ENCODE data around the gene B4GALT2. TPM values are rescaled to one million over a fixed set of nuclear protein-coding genes. Genes with fewer than 3 reads are reported as not detected.

Gene B4GALT2
- total and polyA plus RNA-seq, 9 of the 15 experiments (the other 6 are each of a cell fraction or from before 2014, with no cell fraction given): 1.3 to 86.8 (median 43.8) TPM

DNA sequence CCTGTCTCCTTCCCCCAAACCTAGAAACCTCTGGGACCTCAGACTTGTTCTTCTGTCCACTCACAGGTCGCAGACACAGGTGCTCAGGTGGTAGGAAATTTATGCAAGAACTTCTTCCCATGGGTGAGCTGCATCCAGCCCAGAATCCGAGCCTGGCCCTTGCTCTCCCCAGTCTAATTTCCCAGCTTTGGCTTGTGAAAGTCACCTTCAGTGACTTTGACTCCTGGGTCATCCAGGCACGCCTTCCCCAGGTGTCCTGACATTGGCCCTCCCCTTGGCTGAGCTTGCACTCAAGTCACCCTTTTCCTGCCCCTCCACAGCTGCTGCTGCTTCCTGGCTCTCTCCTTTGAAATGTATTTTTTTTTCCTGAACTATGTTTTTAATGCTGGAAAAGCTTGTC lies 25.6 kb upstream of the B4GALT2 start:
- intact Hi-C loops (cut with micrococcal nuclease) (no loop called here), in situ Hi-C loops (cut with MboI) (no loop called here)
- WGBS (ENCODE audit: insufficient coverage, low coverage, missing lambda C conversion rate): 73% methylated on average over 3 of the region's 3 CpGs
- Histone ChIP-seq H3K4me3 (no peak overlapping the region), H3K27me3 (ENCODE audit: control insufficient read depth in 2 of 2, insufficient read depth in 2 of 2, low read length in 2 of 2) (no peaks in the 10 kb centered on the region), H3K4me2 (ENCODE audit: insufficient read depth, low read length) (no peak overlapping the region), H3K9me3 (replicated peaks; ENCODE audit: control insufficient read depth, insufficient read depth, low read depth, low read length) (no peaks in the 10 kb centered on the region), H3K9me1 (ENCODE audit: control insufficient read depth, insufficient read depth, low read length) (no peaks in the 10 kb centered on the region), H3K79me2 (ENCODE audit: control insufficient read depth, insufficient read depth, low read length) (peaks cover 14% of the 10 kb centered on the region), H4K20me1 (replicated peaks; ENCODE audit: control insufficient read depth, insufficient read depth, low read length) (0 out of 2 replicates have a peak, but pooled peaks cover 8% of the 10 kb centered on the region), H3K4me1 (replicated peaks in 1 of 2; ENCODE audit: control insufficient read depth in 2 of 2, insufficient read depth in 2 of 2, low read length in 2 of 2) (peaks cover 16 to 26% of the 10 kb centered on the region in 2 experiments; a peak in 4 of 5 replicates), H2AFZ (ENCODE audit: low read depth, low read length) (no peak overlapping the region), H3K27ac (ENCODE audit: extremely low read depth, low read depth, low read length) (no peak overlapping the region), H3K36me3 (ENCODE audit: control insufficient read depth, insufficient read depth, low read length) (peaks cover 40% of the 10 kb centered on the region), H3K9ac (ENCODE audit: insufficient read depth in 1 of 2, low read depth in 2 of 2, low read length in 2 of 2) (peak overlapping the region in 1 of 2 experiments; percentile 23; a peak in 1 of 4 replicates)
- no peak for TF ChIP-seq GATAD2B (IDR thresholded peaks at IDR 0.05; ENCODE audit: borderline replicate concordance)
- peak; percentile 34; the same call in 1 of the 2 replicates for TF ChIP-seq RFX1 (IDR thresholded peaks at IDR 0.05)
- DNase-seq (ENCODE audit: extremely low read depth in 1 of 4, low spot score in 3 of 4) (no peak), ATAC-seq (no peak), FAIRE-seq (no peak)
- ChIA-PET CTCF (ENCODE audit: low intra/inter-chr PET ratio) (no interaction called here), POLR2A (interaction anchor here (0.6 to 1.6 kb wide), 3 partner anchors 19 to 90 kb away, joined by 3 to 7 read pairs (median 4); partner anchors contain the start of gene ATP6V0B)
- BruUV-seq (replicated peaks): no TSS peak

- H3K4me3 ChIP-seq: no peak overlapping the region
- no peak for DNase-seq (ENCODE audit: extremely low read depth in 1 of 4, low spot score in 3 of 4)
- peaks cover 20 to 24% of the 10 kb centered on the region in 2 experiments; a peak in 4 of 5 replicates for H3K4me1 ChIP-seq (replicated peaks in 1 of 2; ENCODE audit: control insufficient read depth in 2 of 2, insufficient read depth in 2 of 2, low read length in 2 of 2)
- TF ChIP-seq ZNF76 (CRISPR knock-in tag; IDR thresholded peaks at IDR 0.05; ENCODE audit: borderline replicate concordance) (no peak), RFX7 (CRISPR knock-in tag; IDR thresholded peaks at IDR 0.05) (no peak), RB1 (IDR thresholded peaks at IDR 0.05; ENCODE audit: low read depth) (no peak), BRD4 (IDR thresholded peaks at IDR 0.05) (no peak)
- TF ChIP-seq, protein P1, sequence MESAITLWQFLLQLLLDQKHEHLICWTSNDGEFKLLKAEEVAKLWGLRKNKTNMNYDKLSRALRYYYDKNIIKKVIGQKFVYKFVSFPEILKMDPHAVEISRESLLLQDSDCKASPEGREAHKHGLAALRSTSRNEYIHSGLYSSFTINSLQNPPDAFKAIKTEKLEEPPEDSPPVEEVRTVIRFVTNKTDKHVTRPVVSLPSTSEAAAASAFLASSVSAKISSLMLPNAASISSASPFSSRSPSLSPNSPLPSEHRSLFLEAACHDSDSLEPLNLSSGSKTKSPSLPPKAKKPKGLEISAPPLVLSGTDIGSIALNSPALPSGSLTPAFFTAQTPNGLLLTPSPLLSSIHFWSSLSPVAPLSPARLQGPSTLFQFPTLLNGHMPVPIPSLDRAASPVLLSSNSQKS (CRISPR knock-in tag; IDR thresholded peaks at IDR 0.05): no peak
- CTCF ChIA-PET (ENCODE audit: low intra/inter-chr PET ratio): no interaction called here
- intact Hi-C loops (cut with micrococcal nuclease) (no loop called here), in situ Hi-C loops (cut with MboI) (no loop called here)
- ATAC-seq: no peak
- H2AFZ ChIP-seq (ENCODE audit: low read depth, low read length): no peak overlapping the region
- peaks cover 15% of the 10 kb centered on the region; the same call in 1 of the 2 replicates for H4K20me1 ChIP-seq (replicated peaks; ENCODE audit: control insufficient read depth, insufficient read depth, low read length)
- no peak overlapping the region for H3K27ac ChIP-seq (ENCODE audit: extremely low read depth, low read depth, low read length)
- no peak for FAIRE-seq
- peaks cover 43% of the 10 kb centered on the region for H3K36me3 ChIP-seq (ENCODE audit: control insufficient read depth, insufficient read depth, low read length)
- H3K9ac ChIP-seq (ENCODE audit: insufficient read depth in 1 of 2, low read depth in 2 of 2, low read length in 2 of 2): no peak overlapping the region
- 87% methylated on average over 4 of the region's 5 CpGs for WGBS (ENCODE audit: insufficient coverage, low coverage, missing lambda C conversion rate)
- POLR2A ChIA-PET: interaction anchor here (0.6 to 1.6 kb wide), 3 partner anchors 18 to 89 kb away, joined by 3 to 7 read pairs (median 4); partner anchors contain the start of gene ATP6V0B
- no peak overlapping the region for H3K4me2 ChIP-seq (ENCODE audit: insufficient read depth, low read length)
- H3K9me1 ChIP-seq (ENCODE audit: control insufficient read depth, insufficient read depth, low read length): no peaks in the 10 kb centered on the region
- 0 out of 3 replicates have a peak, but pooled peaks cover 8% of the 10 kb centered on the region for H3K79me2 ChIP-seq (ENCODE audit: control insufficient read depth, insufficient read depth, low read length)
- no TSS peak for BruUV-seq (replicated peaks)
- no peaks in the 10 kb centered on the region for H3K9me3 ChIP-seq (replicated peaks; ENCODE audit: control insufficient read depth, insufficient read depth, low read depth, low read length)
- H3K27me3 ChIP-seq (ENCODE audit: control insufficient read depth in 2 of 2, insufficient read depth in 2 of 2, low read length in 2 of 2): no peaks in the 10 kb centered on the region
Measured at GRCh38 chr1:43954036-43954435, 25.0 kb upstream of the B4GALT2 start.

All from K562 (cell line).